Jurkat, Clone E6-1 (cell line): ENCODE data around the gene PHAF1.
"Not testable (repeated sequence)": the region's sequence is repeated elsewhere in the genome, so short reads cannot be mapped to it uniquely, and the experiment has no call there.

Source experiments
- DNase-seq: peaks from one replicate; pipeline ENCODE4 v3.0.0-alpha.2; 2011; ENCODE audit warnings: low read depth, low spot score
- H3K4me3 ChIP-seq: 2 replicates; pipeline ENCODE4 v1.5.1; 2011; ENCODE audit warnings: mild to moderate bottlenecking, low read length, control low read depth, moderate library complexity

PHAF1 gene

DNA sequence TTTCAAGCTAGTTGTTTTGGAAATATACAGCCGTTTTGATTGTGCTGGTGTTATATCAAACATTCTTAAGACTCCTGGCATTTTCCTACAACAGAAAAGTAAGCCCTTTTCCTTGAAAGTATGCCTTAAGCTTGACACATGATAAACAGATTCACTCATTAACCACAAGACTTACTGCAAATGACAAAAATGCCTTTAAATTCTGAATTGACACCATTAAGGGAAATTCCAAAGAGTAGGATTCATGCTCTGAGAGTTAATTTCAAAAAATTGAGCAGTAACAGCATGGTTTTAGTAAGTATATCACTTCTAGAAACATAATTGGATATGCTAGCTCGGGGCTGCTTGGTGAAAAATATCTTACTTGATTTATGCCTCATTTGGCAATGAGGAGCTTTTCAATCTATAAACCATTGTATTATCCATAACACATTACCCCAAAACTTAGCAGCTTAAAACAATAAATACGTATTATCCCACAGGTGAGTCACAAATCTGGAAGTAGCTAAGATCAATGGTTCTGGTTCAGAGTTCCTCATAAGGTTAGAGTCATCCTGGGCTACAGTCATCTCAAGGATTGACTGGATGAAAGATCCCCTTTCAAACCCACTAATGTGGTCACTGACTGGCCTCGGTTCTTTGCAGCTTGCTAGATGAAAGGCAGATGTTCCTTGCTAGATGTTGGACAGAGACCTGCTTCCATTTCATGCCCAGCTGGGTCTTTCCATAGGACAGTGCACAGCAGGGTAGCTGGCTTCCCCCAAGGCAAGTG lies 8.2 kb upstream of the PHAF1 start:
- no peak overlapping the region for H3K4me3 ChIP-seq
- no peak for DNase-seq

DNA sequence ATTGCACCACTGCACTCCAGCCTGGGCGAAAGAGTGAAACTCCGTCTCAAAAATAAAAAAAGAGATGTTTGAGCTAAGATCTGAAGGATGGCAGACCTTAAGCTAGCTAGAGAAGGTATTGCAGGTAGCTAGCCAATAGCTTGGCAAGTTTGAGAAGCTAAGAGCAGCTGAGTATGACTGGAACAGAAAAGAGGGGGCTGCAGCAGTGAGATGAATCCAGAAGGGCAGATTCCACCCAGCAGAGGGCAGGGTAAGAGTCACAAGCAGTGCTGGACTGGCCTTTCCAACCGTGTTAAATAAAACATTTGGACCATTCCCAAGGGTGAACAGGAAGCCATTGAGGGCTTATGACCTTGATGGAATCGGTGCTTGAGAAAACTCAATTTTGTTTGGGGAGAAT lies 5.7 kb upstream of the PHAF1 start:
- no peak overlapping the region for H3K4me3 ChIP-seq
- no peak for DNase-seq

DNA sequence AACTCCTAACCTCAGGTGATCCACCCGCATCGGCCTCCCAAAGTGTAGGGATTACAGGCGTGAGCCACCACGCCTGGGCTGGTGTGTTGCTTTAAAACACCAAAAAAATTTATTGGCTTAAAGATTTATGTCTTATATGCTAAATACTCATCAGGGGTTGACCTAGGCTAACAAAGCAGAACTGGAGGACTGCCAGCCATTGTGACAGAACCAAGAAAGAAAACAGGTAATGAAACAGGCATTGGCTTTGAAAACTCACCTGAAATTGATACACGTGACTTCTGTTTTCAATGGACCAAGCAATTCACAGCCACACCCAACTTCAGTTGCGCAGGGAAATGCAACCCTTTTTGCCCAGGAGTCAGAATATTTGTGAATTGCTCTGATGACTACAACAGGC lies 4.9 kb upstream of the PHAF1 start:
- no peak for DNase-seq

DNA sequence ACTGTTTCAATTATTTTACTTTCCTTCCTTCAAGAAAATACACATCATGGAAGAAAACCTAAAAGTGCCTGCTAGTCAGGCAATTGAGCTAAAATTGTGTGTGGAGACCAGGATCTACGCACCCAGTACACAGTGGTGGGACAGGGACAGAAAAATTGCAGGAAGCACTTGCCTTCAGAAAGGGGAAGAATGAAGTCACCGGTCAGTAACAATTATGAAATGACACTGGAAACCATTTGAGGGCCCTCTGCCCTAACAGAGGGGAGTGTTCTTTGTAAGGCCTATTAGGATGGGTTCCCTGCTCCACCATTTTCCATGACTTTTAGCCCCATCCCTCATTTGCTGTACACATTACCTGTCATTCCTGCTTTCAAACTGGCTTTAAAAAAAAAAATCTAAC lies 4.5 kb upstream of the PHAF1 start:
- no peak for DNase-seq
- H3K4me3 ChIP-seq, result no peak overlapping the region

More for the DNA sequence above, 4.9 kb upstream of the PHAF1 start:
- H3K4me3 ChIP-seq, result no peak overlapping the region

DNA sequence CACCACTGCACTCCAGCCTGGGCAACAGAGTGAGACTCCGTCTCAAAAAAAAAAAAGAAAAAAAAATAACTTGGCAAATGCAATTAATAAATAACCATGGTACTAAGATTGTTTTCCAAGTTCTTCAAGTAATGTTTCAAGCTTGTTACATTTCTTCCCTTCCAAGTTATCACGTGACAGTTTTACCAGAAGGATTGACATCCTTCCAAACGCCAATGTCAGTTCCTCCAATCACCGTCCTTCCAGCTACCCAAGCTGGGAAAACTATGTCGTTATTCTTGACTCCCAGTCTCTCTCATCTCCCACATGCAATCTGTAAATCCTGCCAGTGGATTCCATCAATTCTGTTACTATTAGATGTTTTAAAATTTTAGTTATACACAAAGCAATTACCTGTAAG lies 3.9 kb upstream of the PHAF1 start:
- H3K4me3 ChIP-seq, result no peak overlapping the region
- DNase-seq, result no peak

DNA sequence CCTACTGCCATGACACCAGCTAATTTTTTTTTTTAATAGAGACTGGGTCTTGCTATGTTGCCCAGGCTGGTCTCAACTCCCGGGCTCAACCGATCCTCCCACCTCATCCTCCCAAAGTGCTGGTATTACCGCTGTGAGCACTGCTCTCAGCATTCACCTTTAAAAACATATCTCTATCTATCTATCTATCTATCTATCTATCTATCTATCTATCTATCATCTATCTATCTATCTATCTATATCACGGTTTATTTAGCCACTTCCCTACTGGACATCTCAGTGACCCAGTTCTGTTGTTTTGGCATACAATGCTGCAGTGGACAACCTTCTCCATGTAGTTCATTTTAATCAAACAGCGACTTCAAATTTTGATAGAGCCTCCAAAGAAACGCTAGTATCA lies 1.3 kb upstream of the PHAF1 start:
- no peak overlapping the region for H3K4me3 ChIP-seq
- DNase-seq, result no peak

DNA sequence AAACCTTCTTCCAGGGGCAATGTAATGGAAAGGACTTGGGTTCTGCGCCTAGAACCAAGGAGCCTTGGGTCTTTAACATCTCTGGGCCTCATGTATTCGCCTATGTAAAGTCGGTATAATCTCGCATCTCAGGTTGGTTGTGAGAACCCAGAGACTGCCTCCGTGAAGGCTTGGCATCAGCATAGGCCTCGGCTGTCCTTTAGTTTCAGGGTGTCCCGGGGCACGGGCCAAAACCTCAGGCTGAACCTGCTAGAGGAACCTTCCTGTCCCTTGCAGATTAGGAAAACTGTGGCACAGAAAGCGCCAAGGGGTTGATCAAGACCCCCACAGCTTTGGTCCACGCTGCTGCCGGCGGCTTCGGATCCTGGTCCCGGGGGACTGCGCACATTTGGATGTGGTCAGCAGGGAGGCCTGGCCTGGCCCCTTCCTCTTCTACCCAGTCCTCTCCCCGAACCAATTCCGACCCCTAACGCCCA lies 772 bp upstream of the PHAF1 start:
- no peak for DNase-seq
- peak overlapping the region; percentile 97 for H3K4me3 ChIP-seq

DNA sequence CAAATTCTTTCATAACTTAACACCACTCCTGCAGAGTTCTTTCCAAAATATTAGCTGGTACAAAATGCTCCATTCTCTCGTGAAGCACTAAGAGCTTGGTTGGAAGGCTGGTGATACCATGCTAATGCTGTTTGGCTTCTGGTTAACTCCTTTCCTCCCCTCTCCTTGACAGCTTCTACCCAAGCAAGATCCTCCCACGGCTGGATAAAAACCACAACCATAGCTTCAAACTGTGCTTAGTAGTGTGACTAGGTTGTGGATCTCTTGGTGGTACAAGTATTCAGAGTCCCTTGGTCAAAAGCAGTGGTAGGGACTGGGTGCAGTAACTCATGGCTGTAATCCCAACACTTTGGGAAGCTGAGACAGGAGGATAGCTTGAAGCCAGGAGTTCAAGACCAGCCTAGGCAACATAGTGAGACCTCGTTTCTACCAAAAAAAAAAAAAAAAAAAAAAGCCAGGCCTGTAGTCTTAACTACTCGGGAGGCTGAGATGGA lies 2.3 kb downstream of the PHAF1 start:
- DNase-seq, result peak; percentile 11
- H3K4me3 ChIP-seq, result no peak overlapping the region

DNA sequence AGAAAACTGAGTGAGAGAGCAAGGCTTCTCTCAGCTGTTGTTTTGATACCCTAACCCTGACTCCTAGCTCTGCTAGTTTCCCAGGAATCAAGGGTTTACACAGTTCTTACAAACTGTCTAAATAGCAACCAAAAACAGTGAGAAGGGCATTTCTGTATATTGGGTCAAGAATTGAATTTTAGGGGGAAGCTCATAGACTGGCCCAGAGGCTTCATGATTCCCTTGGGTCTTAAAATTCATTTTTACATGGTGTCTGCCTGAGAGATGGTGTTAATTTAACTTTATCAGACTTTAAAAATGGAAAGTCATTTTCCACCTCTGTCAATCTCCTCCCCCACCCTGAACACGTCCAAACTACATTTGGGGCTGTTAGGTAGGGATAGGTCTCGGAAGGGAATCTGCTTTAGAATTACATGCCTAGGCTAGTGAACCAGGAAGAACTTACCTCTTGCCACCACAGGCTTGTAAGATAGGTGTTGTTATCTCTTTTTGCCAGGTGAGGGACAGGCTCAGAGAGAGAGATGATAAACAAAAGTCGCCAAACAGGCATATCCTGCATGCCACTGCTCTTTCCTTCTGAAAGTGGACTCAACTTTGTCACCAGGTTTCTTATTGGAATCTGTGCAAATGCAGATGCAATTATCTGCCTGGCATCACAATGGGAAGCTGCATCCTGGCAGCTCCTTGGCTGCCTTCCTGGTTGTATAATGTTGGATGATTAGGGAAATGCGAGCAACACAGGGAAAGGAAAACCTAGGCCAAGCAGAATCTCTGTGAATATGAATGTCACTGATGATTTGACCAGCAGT lies 3.1 kb downstream of the PHAF1 start:
- H3K4me3 ChIP-seq, result no peak overlapping the region
- no peak for DNase-seq

DNA sequence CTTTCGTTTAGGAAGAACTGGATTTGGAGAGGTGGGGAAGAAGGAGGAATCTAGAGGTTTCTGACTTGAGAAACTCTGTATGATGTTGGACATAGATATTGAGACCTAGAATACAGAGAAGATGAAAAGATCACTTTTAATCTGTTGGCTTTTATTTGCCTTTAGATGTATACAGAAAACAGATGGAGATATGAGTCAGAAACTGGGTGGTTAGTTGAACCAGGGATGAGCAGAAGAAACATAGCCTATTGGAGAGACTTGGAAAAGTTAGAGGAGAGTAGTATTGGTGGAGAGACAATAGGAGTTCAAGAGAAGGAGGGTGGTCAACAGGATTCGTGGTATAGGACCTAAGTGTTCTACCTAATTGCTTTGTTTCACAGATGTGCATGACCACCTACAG lies 5.1 kb downstream of the PHAF1 start:
- no peak for DNase-seq
- no peak overlapping the region for H3K4me3 ChIP-seq

DNA sequence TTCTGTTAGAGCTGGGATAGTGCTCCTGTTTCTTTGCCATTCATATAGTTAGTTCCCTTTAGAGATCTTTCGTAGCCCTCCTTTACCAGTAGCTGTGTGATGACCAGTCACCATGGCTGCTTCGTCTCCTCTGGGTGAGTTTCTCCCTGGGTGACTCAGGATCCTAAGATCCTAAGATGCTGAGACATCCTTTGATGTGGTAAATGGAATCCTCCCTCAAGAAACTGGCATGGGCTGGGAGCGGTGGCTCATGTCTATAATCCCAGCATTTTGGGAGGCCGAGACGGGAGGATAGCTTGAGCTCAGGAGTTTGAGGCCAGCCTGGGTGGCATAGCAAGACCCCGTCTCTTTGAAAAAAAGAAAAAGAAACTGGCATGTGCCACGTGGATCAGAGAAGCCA lies 5.9 kb downstream of the PHAF1 start:
- no peak for DNase-seq
- no peak overlapping the region for H3K4me3 ChIP-seq

DNA sequence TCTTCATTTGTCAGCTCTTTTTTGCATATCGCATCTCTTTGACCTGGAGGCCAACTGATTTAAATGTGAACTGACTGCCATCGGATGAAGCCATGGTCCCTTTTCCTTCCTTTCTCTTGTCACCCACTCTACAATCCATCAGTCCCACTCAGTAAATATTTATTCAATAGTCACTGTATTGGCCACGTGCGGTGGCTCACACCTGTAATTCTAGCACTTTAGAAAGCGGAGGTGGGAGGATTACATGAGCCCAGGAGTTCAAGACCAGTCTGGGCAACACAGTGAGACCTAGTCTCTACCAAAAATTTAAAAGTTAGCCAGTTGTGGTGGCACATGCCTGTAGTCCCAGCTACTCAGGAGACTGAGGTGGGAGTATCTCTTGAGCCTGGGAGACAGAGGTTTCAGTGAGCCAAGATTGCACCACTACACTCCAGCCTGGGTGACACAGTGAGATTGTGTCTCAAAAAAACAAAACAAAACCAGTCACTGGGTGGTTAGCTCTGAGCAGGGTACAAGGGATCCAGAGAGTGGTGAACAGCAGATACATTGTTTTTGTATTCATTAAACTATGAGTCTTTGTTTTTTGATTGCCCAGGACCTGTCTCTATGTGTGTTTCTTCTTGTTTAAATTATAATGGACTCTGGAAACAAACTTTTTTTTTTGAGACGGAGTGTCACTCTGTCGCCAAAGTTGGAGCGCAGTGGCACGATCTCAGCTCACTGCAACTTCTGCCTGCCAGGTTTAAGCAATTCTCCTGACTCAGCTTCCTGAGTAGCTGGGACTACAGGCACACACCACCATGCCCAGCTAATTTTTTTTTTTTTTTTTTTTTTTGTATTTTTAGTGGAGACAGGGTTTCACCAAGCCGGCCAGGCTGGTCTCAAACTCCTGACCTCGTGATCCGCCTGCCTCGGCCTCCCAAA lies 6.9 kb downstream of the PHAF1 start:
- H3K4me3 ChIP-seq, result no peak overlapping the region
- no peak for DNase-seq

DNA sequence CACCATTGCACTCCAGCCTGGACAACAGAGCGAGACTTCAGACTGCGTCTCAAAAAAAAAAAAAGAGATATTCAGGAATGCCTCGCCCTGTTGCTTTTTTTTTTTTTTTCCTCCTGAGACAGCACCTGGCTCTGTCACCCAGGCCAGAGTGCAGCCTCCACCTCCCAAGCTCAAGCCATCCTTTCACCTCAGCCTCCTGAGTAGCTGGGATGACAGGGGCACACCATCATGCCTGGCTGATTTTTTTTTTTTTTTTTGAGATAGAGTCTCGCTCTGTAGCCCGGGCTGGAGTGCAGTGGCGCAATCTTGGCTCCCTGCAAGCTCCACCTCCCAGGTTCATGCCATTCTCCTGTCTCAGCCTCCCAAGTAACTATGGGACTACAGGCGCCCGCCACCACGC lies 8.0 kb downstream of the PHAF1 start:
- no peak for DNase-seq
- H3K4me3 ChIP-seq, result no peak overlapping the region

DNA sequence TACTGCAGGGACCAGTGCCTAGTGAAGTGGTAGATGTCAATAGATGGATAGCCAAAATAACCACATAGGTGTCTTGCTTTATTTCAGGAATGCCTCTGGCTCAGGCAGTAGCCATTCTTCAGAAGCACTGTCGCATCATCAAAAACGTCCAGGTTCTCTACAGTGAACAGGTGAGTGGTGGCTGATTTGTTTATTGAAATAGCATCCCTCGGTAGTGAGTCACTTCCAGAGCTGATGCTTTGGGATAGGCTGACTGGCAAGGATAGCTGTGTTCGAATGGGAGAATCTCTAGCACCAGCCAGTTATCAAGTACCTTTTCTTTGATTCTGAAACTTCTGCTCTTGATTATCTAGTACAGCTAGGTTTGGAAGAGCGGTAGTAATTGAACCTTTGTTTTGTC lies 10.3 kb downstream of the PHAF1 start:
- H3K4me3 ChIP-seq, result no peak overlapping the region
- DNase-seq, result no peak

DNA sequence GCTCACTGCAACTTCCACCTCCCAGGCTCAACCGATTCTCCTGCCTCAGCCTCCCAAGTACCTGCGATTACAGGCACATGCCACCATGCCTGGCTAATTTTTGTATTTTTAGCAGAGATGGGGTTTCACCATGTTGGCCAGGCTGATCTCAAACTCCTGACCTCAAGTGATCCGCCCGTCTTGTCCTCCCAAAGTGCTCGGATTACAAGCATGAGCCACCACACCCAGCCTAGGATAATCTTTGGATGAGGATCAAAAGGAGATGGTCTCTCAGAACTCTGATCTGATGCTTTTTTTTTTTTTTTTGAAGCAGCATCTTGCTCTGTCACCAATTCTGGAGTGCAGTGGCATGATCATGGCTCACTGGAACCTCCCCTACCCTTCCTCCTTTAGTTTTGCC lies 13.1 kb downstream of the PHAF1 start:
- H3K4me3 ChIP-seq, DNase-seq: not testable (repeated sequence)

DNA sequence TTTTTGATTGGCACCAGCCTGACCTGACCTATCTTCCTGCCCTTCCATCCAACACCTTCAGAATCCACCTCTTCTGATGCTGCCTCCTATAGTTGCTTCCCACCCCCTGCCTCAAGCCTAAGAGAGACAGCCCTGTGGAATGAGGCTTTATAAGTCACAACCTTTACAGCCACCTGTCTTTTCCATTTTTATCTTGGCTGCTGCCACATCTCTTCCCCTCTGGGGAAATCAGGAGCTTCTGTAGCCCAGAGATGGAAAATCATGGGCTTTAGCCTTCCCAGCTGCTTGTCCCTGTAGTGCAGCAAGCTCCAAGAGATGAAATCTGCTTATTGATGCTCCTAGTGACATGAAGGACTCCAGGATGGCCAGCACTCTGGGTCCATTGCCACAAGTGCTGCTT lies 18.7 kb downstream of the PHAF1 start:
- no peak overlapping the region for H3K4me3 ChIP-seq
- no peak for DNase-seq

DNA sequence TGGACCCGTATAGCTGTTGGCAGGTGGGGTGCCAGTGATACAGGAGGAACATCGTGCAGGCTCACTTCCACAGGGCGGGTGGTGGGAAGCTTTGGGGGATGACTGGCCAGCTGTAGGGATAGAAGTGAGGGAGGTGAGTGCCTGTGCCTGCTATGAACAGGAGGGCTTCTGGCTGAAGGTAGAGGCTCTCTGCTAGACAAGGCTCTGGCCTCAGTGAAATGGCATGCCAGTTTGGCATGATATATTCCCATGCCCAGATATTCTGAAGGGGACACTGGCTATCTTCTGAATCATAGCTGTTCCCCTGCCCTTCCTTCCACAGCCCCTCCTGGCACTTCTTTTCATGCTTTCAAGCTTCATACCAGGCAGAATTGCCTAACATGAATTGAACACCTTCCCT lies 19.1 kb downstream of the PHAF1 start:
- DNase-seq, result no peak
- no peak overlapping the region for H3K4me3 ChIP-seq

DNA sequence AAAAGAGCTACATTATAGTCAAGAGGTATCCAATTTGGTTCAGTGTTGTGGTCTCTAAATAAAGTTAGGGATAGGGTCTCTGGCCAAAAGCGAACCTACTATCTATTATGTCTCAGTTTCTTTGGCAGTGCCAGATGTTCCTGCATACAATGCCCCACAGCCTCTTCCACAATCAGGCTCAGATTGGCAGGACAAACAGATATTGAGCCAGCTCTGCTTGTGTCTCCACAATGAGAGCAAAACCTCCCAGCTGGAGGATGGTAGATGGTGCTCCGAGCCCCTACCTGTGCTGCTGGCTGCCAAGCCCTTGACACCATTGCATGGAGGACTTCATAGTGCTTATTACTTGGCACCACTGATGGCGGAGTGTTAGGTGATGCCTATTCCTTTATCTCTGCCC lies 19.7 kb downstream of the PHAF1 start:
- no peak overlapping the region for H3K4me3 ChIP-seq
- no peak for DNase-seq

DNA sequence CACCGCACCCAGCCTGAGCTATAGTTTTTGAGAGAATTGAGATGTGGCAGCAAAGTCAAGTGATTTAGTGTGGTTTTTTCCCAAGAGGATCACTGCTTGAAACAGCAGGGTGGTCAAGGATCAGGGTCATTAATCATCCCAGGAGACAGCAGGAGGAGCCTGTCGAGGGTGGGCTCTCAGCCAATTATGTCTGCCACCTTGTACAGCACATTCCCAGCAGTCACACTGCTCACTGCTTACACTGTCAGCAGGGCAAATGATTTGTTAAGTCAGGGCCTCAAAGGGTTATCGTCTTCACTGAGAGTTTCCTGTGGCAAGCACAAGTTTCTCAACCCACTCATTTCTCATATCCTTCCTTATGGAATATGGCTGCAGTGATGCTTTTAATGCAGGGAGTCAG lies 27.9 kb downstream of the PHAF1 start:
- no peak for DNase-seq

More for the DNA sequence above, 27.9 kb downstream of the PHAF1 start:
- no peak overlapping the region for H3K4me3 ChIP-seq
